ENCODE data around the gene RETN.

RETN gene

DNA sequence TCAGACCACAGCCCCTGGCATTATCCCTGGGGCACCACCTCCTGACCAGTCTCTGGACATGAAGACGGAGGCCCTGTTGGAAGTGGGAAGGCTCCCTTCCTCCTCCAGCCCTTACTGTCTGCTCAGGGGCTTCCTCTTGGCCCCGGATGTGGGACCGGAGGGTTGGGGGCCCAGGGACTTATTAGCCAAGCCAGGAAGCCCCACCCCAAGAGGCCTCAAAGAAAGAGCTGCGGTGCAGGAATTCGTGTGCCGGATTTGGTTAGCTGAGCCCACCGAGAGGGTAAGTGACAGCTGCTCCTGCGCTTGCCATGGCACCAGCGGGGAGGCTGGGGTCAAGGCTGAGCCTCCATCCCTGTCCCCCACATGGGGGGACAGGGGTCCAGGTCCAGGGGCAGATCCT is at the start of gene RETN:
TSS of gene RETN (plus strand) at position 208 of the 400 bp plus-strand sequence. CDS start 278 bp downstream, outside the sequence.
- in situ Hi-C loops (cut with MboI; ENCODE audit: low sequenced_read_pairs): no loop called here

GRCh38 chr19:7619671-7620441 is 49.0 kb upstream of the RETN start:
- in situ Hi-C loops (cut with MboI; ENCODE audit: low sequenced_read_pairs): no loop called here

DNA sequence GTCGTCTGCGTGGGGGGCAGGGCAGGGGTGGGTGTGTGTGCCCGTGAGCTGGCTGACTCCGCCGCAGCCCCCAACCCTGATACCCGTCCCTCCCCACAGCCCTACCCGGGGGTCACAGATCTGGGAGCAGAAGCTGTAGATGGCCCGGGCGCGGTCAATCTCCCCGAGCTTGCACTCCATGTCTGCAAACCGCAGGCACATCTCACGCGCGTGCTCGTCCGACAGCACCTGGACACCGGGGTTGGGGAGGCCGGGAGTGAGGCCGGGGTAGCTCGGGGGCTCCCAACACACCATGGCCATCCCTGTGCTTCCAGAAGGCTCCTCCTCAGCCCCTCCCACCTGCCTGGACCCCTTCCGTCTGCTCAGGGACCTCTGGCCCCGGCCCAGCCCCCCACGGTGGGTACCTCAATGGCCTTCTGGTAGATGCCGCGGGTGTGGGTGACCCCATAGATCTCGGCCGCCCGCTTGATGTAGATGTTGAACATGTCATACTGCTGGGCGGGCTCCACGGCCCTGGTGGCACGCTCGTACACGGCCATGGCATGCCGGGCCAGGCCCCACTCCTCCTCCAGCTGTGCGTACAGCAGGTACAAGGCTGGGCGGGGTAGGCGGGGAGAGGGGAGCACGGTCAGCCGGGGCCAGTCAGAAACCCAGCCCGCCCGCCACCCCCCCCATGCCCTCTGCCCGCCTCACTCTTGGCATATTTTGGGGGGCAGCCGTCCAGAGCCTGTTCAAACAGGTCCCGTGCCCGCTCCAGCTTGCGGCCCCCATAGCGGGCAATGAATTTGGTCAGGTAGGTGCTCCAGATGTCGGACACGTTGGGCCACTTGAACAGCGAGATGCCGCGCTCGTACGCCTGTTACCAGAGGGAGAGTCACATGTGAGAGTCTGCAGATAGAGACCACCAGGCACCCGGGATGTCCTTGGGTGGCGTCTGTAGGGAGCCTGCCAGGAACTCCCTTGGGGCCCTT is 48.1 kb upstream of the RETN start:
- in situ Hi-C loops (cut with MboI; ENCODE audit: low sequenced_read_pairs): no loop called here

DNA sequence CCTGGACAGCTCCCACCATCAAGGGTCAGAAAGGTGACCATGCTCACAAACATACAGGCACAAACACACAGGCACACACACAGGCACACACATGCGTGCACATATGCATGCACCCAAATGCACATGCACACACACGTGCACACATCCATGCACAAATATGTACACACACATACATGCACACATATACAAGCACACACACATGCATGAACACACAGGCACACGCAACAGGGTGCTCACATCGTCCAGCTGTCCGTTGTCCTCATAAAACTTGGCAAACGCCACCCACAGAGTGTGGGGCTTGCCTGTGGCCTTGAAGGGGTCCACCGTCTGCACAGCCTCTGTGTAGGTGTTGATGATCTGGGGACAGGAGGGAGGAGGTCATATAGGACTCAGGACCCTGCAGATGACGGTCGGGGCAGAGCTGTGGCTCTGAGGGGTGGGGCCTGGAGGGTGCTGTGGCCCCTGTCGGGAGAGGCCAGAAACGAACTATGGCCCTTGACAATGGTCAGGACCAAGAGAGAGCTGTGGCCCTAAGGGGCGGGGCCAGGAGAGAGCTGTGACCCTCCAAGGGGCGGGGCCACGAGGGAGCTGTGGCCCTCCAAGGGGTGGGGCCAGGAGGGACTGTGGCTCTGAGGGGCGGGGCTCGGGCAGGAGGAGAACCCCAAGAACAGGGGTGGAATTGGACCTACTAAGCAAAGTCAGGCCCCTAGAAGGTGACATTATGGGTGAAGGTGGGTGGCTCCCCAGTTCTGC is 45.7 kb upstream of the RETN start:
- in situ Hi-C loops (cut with MboI; ENCODE audit: low sequenced_read_pairs): no loop called here

- in situ Hi-C loops (cut with MboI; ENCODE audit: low sequenced_read_pairs): no loop called here
Measured at GRCh38 chr19:7623725-7624603, 44.9 kb upstream of the RETN start.

GRCh38 chr19:7624810-7625209 is 44.0 kb upstream of the RETN start:
- in situ Hi-C loops (cut with MboI; ENCODE audit: low sequenced_read_pairs): no loop called here

- in situ Hi-C loops (cut with MboI; ENCODE audit: low sequenced_read_pairs): no loop called here
Measured at GRCh38 chr19:7625763-7626372, 43.0 kb upstream of the RETN start.

DNA sequence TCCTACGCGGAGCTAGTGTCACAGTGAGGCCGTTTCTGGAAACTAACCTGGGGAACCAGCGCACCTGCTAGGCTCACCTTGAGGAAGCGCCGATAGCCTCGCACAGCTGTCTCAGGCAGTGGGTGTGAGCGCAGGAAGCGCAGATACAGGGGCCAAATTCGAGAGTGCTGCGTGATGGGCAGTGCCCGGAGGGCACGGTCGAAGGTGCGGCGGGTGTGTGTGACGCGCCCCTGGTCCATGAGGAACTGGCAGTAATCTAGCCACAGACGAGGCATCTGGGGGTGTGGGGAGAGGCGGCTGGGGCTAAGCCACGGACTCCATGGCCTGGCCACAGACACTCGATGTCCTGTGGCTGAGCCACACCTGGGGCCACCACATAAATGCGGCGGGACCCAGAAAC is 41.7 kb upstream of the RETN start:
- in situ Hi-C loops (cut with MboI; ENCODE audit: low sequenced_read_pairs): no loop called here

DNA sequence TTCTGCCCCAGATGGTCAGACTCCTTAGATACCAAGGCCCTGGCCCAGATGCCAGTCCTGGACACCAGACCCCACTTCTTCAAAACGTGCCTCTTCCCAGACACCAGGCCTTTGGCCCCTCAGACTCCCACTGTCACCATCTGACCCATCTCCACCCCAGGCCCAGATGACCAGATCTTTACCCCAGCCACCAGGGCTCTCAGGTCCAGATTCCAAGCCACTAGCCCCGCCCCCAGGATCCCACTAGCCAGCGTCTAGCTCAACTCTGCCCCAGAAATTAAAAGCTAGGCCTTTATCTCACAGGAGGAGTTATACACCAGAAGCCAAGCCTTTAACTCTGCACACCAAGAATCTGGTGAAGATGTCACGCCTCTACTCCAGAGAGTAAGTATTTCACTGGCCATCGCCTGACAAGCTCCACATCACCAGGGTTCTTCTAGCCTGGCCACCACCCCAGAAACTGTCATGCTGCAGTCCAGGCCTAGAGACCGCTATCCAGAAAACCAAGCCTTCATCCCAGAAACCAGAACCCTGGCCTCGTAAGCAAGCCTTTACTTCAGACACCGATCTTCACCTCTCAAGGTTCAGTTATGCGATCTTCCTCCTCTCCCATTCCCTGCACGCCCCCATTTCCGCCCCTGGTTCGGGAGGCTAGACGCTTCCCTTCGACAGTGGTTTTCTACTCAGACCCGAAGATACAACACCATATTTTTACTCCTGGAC is 40.1 kb upstream of the RETN start:
- in situ Hi-C loops (cut with MboI; ENCODE audit: low sequenced_read_pairs): no loop called here

GRCh38 chr19:7629347-7630054 is 39.3 kb upstream of the RETN start, which contains the start of the genes PET100 and XAB2:
TSS of gene PET100 (plus strand) at chr19:7629793. CDS start at chr19:7629834, 41 bp downstream.
TSS of gene XAB2 (minus strand) at chr19:7629545. CDS start at chr19:7629527, 18 bp downstream.
- in situ Hi-C loops (cut with MboI; ENCODE audit: low sequenced_read_pairs): no loop called here

DNA sequence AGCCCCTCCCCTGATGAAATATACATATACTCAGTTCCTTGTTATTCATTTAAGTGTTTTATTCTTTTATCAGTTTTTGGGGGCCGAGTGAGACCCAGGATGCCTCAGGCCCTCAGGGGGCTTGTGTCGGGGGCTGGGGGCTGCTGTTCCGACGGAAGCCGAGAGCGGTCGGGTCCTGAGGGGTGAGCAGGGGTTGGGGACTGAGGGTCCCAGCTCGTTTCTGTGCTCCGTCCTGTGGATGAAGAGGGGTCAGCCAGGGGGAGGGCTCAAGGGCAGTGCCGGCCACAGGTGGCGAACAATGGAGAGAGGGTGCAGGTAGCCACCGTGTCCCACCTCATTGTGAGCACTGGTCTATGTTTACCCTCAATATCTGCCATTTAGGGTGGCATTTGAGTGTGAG is 37.3 kb upstream of the RETN start:
- in situ Hi-C loops (cut with MboI; ENCODE audit: low sequenced_read_pairs): no loop called here

- in situ Hi-C loops (cut with MboI; ENCODE audit: low sequenced_read_pairs): no loop called here
Measured at GRCh38 chr19:7632340-7633203, 36.3 kb upstream of the RETN start.

DNA sequence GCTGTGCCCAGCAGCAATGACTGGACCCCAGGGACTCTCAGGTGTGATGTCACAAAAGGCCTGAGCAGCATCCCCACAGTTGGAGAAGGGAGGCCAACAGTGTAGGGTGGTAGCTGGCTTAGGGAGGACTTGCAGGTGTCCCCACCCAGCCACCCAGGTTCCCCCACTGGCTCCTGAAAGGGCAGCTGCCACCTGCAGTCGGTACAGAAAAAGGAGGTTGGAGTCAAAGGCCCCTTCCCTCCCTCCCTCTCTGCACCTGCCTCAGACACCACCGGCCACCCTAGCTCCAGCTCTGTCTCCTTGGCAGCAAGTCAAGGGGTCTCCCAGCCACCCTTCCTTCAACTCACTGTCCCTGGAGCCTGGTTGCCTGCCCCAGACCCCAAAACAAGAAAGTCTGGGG is 35.2 kb upstream of the RETN start, which contains the start of gene PCP2:
TSS of gene PCP2 (minus strand) at position 22 of the 400 bp plus-strand sequence. CDS start 262 bp downstream, outside the sequence.
- in situ Hi-C loops (cut with MboI; ENCODE audit: low sequenced_read_pairs): no loop called here

DNA sequence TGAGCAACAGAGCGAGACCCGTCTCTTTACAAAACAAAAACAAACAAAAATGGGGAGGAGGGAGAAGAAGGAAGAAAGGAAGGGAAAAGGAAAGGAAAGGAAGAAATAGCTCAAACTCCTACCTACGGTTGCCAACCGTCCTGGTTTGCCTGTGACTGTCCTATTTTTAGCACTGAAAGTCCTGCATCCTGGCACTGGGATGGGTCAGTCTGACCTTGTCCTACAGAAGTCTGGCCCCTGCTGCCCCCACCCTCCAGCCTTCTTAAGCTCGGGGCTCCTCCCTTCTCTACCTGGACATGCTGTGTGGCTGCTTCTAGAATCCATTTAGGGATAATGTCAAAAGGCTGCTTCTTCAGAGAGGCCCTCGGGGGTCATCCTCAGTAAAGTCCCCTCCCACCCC is 33.2 kb upstream of the RETN start:
- in situ Hi-C loops (cut with MboI; ENCODE audit: low sequenced_read_pairs): no loop called here

GRCh38 chr19:7636317-7636690 is 32.5 kb upstream of the RETN start:
- in situ Hi-C loops (cut with MboI; ENCODE audit: low sequenced_read_pairs): no loop called here

DNA sequence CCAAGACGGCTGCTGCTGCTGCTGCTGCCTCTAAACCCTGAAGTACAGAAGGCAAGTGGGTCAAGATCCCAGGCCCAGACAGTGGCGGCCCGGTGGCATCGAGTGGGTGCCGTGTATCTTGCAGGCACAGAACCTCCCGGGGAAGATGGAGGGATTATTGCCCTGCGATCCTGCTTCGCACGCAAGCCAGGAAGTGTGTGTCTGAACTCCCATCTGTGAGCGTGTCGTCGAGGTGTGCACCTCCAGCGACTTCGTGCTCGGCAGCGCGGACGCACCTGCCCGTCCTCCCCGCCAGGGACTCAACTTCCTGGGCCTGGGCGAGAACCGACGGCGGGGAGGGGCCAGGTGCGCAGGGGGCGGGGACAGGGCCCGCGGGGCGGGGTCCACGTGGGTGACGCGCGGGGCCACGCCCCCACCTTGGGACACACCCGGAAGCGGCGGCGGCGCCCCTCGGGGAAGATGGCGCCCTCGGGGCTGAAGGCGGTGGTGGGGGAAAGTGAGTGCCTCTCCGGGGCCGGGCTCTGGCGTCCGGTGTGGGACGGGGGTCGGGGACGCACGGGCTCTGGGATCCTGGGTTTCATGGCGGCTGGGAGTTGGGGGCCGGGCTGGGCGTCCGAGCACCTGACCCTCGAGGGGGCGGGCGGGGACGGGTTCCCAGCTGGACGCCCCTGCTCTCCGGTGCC is 32.0 kb upstream of the RETN start, which contains the start of gene STXBP2:
TSS of gene STXBP2 (plus strand) at position 420 of the 683 bp plus-strand sequence. CDS start at position 460, 40 bp downstream.
- in situ Hi-C loops (cut with MboI; ENCODE audit: low sequenced_read_pairs): no loop called here
